ENCODE measurements around the gene GGCT.
"Not testable (repeated sequence)": the region's sequence is repeated elsewhere in the genome, so short reads cannot be mapped to it uniquely, and the experiment has no call there.

GGCT gene

DNA sequence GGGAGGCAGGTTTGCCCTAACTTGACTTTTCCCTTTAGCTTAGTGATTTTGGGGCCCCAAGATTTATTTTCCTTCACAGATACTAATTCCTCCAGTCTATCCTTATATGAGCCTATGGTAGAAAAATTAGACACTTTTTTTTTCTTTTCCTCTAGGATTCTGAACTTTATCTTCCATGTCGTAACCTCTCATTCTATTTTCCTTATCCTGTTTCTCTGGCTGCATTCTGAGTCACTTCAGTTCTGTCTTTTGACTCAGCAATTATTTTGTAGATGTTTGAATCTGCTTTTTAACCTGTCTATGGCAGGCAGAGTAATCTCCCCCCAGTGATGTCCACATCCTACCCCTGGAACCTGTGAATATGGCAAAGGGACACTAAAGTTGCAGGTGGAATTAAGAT lies 19.0 kb downstream of the GGCT start:
- H3K27ac ChIP-seq = no peak overlapping the region

DNA sequence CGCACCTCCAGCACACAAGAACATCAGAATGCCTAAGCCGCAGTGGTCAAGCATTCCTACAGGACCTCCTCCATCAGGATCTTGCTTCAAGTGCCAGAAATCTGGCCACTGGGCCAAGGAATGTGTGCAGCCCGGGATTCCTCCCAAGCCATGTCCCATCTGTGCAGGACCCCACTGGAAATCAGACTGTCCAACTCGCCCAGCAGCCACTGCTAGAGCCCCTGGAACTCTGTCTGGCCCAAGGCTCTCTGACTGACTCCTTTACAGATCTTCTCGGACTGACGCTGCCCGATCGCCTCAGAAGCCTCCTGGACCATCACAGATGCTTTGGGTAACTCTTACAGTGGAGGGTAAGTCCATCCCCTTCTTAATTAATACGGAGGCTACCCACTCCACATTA lies 23.2 kb downstream of the GGCT start:
- not testable (repeated sequence) for H3K27ac ChIP-seq

More for the DNA sequence above, 19.0 kb downstream of the GGCT start:
- TF ChIP-seq, protein P1, sequence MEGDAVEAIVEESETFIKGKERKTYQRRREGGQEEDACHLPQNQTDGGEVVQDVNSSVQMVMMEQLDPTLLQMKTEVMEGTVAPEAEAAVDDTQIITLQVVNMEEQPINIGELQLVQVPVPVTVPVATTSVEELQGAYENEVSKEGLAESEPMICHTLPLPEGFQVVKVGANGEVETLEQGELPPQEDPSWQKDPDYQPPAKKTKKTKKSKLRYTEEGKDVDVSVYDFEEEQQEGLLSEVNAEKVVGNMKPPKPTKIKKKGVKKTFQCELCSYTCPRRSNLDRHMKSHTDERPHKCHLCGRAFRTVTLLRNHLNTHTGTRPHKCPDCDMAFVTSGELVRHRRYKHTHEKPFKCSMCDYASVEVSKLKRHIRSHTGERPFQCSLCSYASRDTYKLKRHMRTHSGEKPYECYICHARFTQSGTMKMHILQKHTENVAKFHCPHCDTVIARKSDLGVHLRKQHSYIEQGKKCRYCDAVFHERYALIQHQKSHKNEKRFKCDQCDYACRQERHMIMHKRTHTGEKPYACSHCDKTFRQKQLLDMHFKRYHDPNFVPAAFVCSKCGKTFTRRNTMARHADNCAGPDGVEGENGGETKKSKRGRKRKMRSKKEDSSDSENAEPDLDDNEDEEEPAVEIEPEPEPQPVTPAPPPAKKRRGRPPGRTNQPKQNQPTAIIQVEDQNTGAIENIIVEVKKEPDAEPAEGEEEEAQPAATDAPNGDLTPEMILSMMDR (conservative IDR thresholded peaks at IDR 0.05) = no peak

- TF ChIP-seq, protein P1 (conservative IDR thresholded peaks at IDR 0.05) = no peak
- H3K27ac ChIP-seq = peak overlapping the region; percentile 86
Observed at GRCh38 chr7:30479202-30480120, 25.2 kb downstream of the GGCT start.

- TF ChIP-seq, protein P1 (conservative IDR thresholded peaks at IDR 0.05) = no peak; the same call in 1 of the 2 replicates
- peak within 1 kb of the TSS; percentile 86 for H3K27ac ChIP-seq
Observed at GRCh38 chr7:30478349-30479201, 26.1 kb downstream of the GGCT start, which contains the start of gene NOD1. NOD1 (minus strand) TSS chr7:30478784; CDS start chr7:30456921, 21,863 bp downstream.

DNA sequence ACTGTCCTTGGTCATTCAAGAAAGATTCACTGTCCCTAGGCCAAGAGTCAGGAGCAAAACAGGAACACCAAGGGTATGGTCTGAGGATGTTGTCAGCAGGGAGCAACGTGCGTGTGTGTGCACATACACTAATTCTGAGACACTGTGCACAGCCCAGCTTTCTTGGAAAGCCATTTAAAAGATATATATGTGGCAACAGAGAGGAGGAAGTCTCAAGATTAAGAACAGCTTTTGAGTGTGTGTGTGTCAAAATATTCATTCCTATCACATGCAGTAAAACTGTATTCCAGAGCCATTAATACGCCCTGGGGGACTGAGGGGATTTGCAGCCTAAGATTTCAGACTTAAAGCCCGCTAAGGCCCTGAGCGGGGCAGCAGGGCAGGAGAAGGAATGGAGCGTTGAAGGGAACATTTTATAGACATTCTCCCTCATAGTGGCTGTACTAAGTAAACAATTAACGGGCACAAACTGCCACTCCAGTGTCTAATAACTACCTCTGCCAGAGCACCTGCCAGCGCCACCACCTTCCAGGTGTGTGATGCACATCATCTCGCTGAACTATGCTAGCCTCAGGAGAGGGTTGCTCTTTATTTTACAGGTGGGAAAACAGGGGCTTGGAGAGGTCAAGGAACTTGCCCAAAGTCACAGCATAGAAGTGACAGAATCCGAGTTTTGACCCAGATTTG lies 28.0 kb downstream of the GGCT start:
- TF ChIP-seq, protein P1 (conservative IDR thresholded peaks at IDR 0.05) = peak; percentile 17; the same call in 1 of the 2 replicates
- H3K27ac ChIP-seq = peak overlapping the region; percentile 86

DNA sequence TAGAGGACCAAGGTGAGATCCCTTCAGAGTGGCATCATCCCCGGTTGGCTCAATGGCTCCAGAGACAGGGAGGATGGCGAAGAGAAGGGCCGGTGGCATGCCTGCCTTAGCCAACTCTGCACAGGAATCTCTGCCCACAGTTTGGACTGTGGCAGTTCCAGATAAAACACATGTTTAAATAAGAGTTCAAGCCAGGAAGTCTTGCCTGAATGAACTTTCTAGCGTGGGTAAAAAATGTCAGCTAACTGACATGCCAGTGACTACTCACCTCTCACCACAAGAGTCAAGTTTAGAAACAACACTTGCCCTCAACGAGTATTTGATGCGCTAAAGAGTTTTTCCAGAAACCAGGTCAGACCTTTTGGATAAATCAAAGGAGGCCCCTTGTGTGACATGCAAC lies 29.0 kb downstream of the GGCT start:
- peak overlapping the region; percentile 86; the same call in 1 of the 2 replicates for H3K27ac ChIP-seq
- TF ChIP-seq, protein P1 (conservative IDR thresholded peaks at IDR 0.05) = no peak

GRCh38 chr7:30474893-30475292 lies 29.7 kb downstream of the GGCT start:
- H3K27ac ChIP-seq = no peak overlapping the region
- TF ChIP-seq, protein P1 (conservative IDR thresholded peaks at IDR 0.05) = no peak

All from VCaP (cell line).